HG03571 (cell line): Measurements from ENCODE around the gene MLC1.
"Not testable (repeated sequence)": the region's sequence is repeated elsewhere in the genome, so short reads cannot be mapped to it uniquely, and the experiment has no call there.

Experiments
- ATAC-seq: cut with Tn5 transposase; IDR thresholded peaks from one replicate; pipeline ENCODE4 v1.9.1; 2021; ENCODE audit not compliant: unreplicated experiment

The MLC1 gene

GRCh38 chr22:50104141-50104544, 18.9 kb upstream of the MLC1 start:
- no peak for ATAC-seq

- ATAC-seq: no peak
Measured at GRCh38 chr22:50102946-50103345, 17.7 kb upstream of the MLC1 start.

- no peak for ATAC-seq
Measured at GRCh38 chr22:50101870-50102565, 16.8 kb upstream of the MLC1 start.

- no peak for ATAC-seq
Measured at GRCh38 chr22:50098052-50098451, 12.8 kb upstream of the MLC1 start.

GRCh38 chr22:50092342-50092741, 7.1 kb upstream of the MLC1 start:
- no peak for ATAC-seq

GRCh38 chr22:50091092-50091768, 6.0 kb upstream of the MLC1 start:
- ATAC-seq: no peak

GRCh38 chr22:50090412-50090714, 5.1 kb upstream of the MLC1 start:
- no peak for ATAC-seq

- no peak for ATAC-seq
Measured at GRCh38 chr22:50089682-50090411, 4.6 kb upstream of the MLC1 start, which contains the start of gene MOV10L1. Gene MOV10L1, plus strand, starts transcription at chr22:50090006. Its CDS starts 83 bp downstream, at chr22:50090089.

- no peak for ATAC-seq
Measured at GRCh38 chr22:50089231-50089630, 4.0 kb upstream of the MLC1 start.

- no peak for ATAC-seq
Measured at GRCh38 chr22:50088096-50088495, 2.9 kb upstream of the MLC1 start.

GRCh38 chr22:50087646-50088045, 2.4 kb upstream of the MLC1 start:
- ATAC-seq: no peak

- ATAC-seq: not testable (repeated sequence)
Measured at GRCh38 chr22:50086975-50087374, 1.7 kb upstream of the MLC1 start.

- ATAC-seq: no peak
Measured at GRCh38 chr22:50086526-50086925, 1.3 kb upstream of the MLC1 start.

GRCh38 chr22:50084614-50085021, 608 bp downstream of the MLC1 start:
- no peak for ATAC-seq

GRCh38 chr22:50084080-50084477, 1.1 kb downstream of the MLC1 start:
- no peak for ATAC-seq

- ATAC-seq: no peak
Measured at GRCh38 chr22:50083462-50084079, 1.7 kb downstream of the MLC1 start.

- no peak for ATAC-seq
Measured at GRCh38 chr22:50082961-50083461, 2.2 kb downstream of the MLC1 start.

- no peak for ATAC-seq
Measured at GRCh38 chr22:50082197-50082715, 3.0 kb downstream of the MLC1 start.

- no peak for ATAC-seq
Measured at GRCh38 chr22:50081426-50082196, 3.6 kb downstream of the MLC1 start.

GRCh38 chr22:50080077-50080465, 5.2 kb downstream of the MLC1 start:
- no peak for ATAC-seq
